Measurements from ENCODE around the gene CD79B. TPM values are rescaled to one million over a fixed set of nuclear protein-coding genes. Genes with fewer than 3 reads are reported as not detected.

Gene CD79B
- total and polyA plus RNA-seq, 9 of the 15 experiments (the other 6 are each of a cell fraction or from before 2014, with no cell fraction given): 0.15 to 0.62 (median 0.44) TPM; not detected in 2

- H3K9ac ChIP-seq (ENCODE audit: insufficient read depth in 1 of 2, low read depth in 2 of 2, low read length in 2 of 2): no peak overlapping the region
- no peaks in the 10 kb centered on the region for H3K9me1 ChIP-seq (ENCODE audit: control insufficient read depth, insufficient read depth, low read length)
- H3K4me1 ChIP-seq (replicated peaks in 1 of 2; ENCODE audit: control insufficient read depth in 2 of 2, insufficient read depth in 2 of 2, low read length in 2 of 2): peaks cover 0 to 20% of the 10 kb centered on the region in 2 experiments; a peak in 2 of 5 replicates
- no peak overlapping the region for H3K27ac ChIP-seq (ENCODE audit: extremely low read depth, low read depth, low read length)
- H4K20me1 ChIP-seq (replicated peaks; ENCODE audit: control insufficient read depth, insufficient read depth, low read length): no peaks in the 10 kb centered on the region
- no peaks in the 10 kb centered on the region for H3K9me3 ChIP-seq (replicated peaks; ENCODE audit: control insufficient read depth, insufficient read depth, low read depth, low read length)
- FAIRE-seq: no peak
- in situ Hi-C loops (cut with MboI): no loop called here
- POLR2A ChIA-PET: interaction anchor here (0.6 kb wide), 1 partner anchor 79 kb away, joined by 3 read pairs; no protein-coding TSS in a partner anchor
- H3K4me2 ChIP-seq (ENCODE audit: insufficient read depth, low read length): no peak overlapping the region
- CTCF ChIA-PET (ENCODE audit: low intra/inter-chr PET ratio): no interaction called here
- 13% methylated on average over 2 of the region's 2 CpGs for WGBS (ENCODE audit: insufficient coverage, low coverage, missing lambda C conversion rate)
- H3K4me3 ChIP-seq: no peak overlapping the region
- ATAC-seq: no peak
- H3K79me2 ChIP-seq (ENCODE audit: control insufficient read depth, insufficient read depth, low read length): no peaks in the 10 kb centered on the region
- BruUV-seq (replicated peaks): no TSS peak
- no peak for DNase-seq (ENCODE audit: extremely low read depth in 1 of 4, low spot score in 3 of 4)
- H3K27me3 ChIP-seq (ENCODE audit: control insufficient read depth in 2 of 2, insufficient read depth in 2 of 2, low read length in 2 of 2): peaks cover 0 to 9% of the 10 kb centered on the region in 2 experiments; a peak in 2 of 5 replicates
- no peak for TF ChIP-seq LARP7 (IDR thresholded peaks at IDR 0.05)
- TF ChIP-seq SNRNP70 (optimal IDR thresholded peaks at IDR 0.05; ENCODE audit: low read depth, low read length): no peak
- TF ChIP-seq FOXA3 (CRISPR knock-in tag; conservative IDR thresholded peaks at IDR 0.05 in 1 of 2, IDR thresholded peaks at IDR 0.05 in 1 of 2): no peak
- TF ChIP-seq ZHX1 (conservative IDR thresholded peaks at IDR 0.05; ENCODE audit: low read length): no peak
- TF ChIP-seq MCM5 (IDR thresholded peaks at IDR 0.05; ENCODE audit: low read depth): no peak
- TF ChIP-seq RBM17 (IDR thresholded peaks at IDR 0.05; ENCODE audit: borderline replicate concordance, low read depth, low read length): no peak
- intact Hi-C loops (cut with micrococcal nuclease): no loop called here
- H3K36me3 ChIP-seq (ENCODE audit: control insufficient read depth, insufficient read depth, low read length): no peaks in the 10 kb centered on the region
- no peak overlapping the region for H2AFZ ChIP-seq (ENCODE audit: low read depth, low read length)
Observed at GRCh38 chr17:63926164-63926563, 6.0 kb downstream of the CD79B start.
